Neural progenitor cell (in vitro differentiated cells): Measurements from ENCODE around the gene PCDHB13. TPM values are rescaled to one million over a fixed set of nuclear protein-coding genes. Genes with fewer than 3 reads are reported as not detected.
"Not testable (repeated sequence)": the region's sequence is repeated elsewhere in the genome, so short reads cannot be mapped to it uniquely, and the experiment has no call there.

Experiments used
- DNase-seq: peaks from one replicate; pipeline ENCODE4 v3.0.0-alpha.2; 2016; ENCODE audit warnings: low spot score
- H2AFZ ChIP-seq: fragments of 200-600 bp; sonication (generic); replicated peaks from 2 replicates; pipeline ENCODE4 v1.6.1; 2016; ENCODE audit warnings: antibody characterized with exemption
- H3F3A ChIP-seq: fragments of 200-600 bp; sonication (generic); 2 replicates; pipeline ENCODE4 v1.6.1; 2016; ENCODE audit warnings: antibody characterized with exemption, low read depth
- H3K27ac ChIP-seq: fragments of 200-600 bp; sonication (generic); 2 replicates; pipeline ENCODE4 v1.5.1; 2016; ENCODE audit warnings: mild to moderate bottlenecking
- H3K27me3 ChIP-seq: fragments of 200-600 bp; sonication (generic); 2 replicates; pipeline ENCODE4 v1.6.1; 2016; ENCODE audit warnings: mild to moderate bottlenecking, moderate library complexity
- H3K36me3 ChIP-seq: fragments of 200-600 bp; sonication (generic); 2 replicates; pipeline ENCODE4 v1.5.1; 2016
- H3K4me1 ChIP-seq: fragments of 200-600 bp; sonication (generic); 2 replicates; pipeline ENCODE4 v1.6.1; 2016; ENCODE audit warnings: mixed run types
- H3K4me2 ChIP-seq: fragments of 200-600 bp; sonication (generic); 2 replicates; pipeline ENCODE4 v1.6.1; 2016
- H3K4me3 ChIP-seq: fragments of 200-600 bp; sonication (generic); 2 replicates; pipeline ENCODE4 v1.5.1; 2016
- H3K79me2 ChIP-seq: fragments of 200-600 bp; sonication (generic); 2 replicates; pipeline ENCODE4 v1.6.1; 2016; ENCODE audit warnings: low read depth
- H3K9ac ChIP-seq: fragments of 200-600 bp; sonication (generic); 2 replicates; pipeline ENCODE4 v1.6.1; 2016
- H3K9me3 ChIP-seq: fragments of 200-600 bp; sonication (generic); 2 replicates; pipeline ENCODE4 v1.5.1; 2016; ENCODE audit warnings: low read depth
- H4K20me1 ChIP-seq: fragments of 200-600 bp; sonication (generic); 2 replicates; pipeline ENCODE4 v1.6.1; 2016; ENCODE audit warnings: low read depth
- H3K27ac Mint-ChIP-seq: 3 replicates; pipeline ENCODE4 v1.8.0; 2021; ENCODE audit warnings: mixed read lengths
- H3K27me3 Mint-ChIP-seq: 2 replicates; pipeline ENCODE4 v1.8.0; 2022; ENCODE audit warnings: low read depth, mild to moderate bottlenecking, inconsistent platforms, moderate library complexity, mixed read lengths; ENCODE audit not compliant: insufficient read depth
- H3K36me3 Mint-ChIP-seq: 3 replicates; pipeline ENCODE4 v1.8.0; 2021; ENCODE audit warnings: mixed read lengths
- H3K4me1 Mint-ChIP-seq: 3 replicates; pipeline ENCODE4 v1.8.0; 2021; ENCODE audit warnings: mixed read lengths
- H3K4me3 Mint-ChIP-seq: 3 replicates; pipeline ENCODE4 v1.8.0; 2021; ENCODE audit warnings: mild to moderate bottlenecking, moderate library complexity, mixed read lengths
- H3K9me3 Mint-ChIP-seq: 3 replicates; pipeline ENCODE4 v1.8.0; 2020; ENCODE audit warnings: mixed read lengths
- CTCF ChIP-seq: fragments of 200-600 bp; sonication (generic); IDR thresholded peaks from 2 replicates; pipeline ENCODE4 v1.5.1; 2017; ENCODE audit warnings: antibody characterized with exemption, mild to moderate bottlenecking
- EZH2 ChIP-seq: fragments of 200-600 bp; sonication (generic); IDR thresholded peaks from 2 replicates; pipeline ENCODE4 v1.6.1; 2017; ENCODE audit warnings: antibody characterized with exemption, mild to moderate bottlenecking, moderate library complexity
- EZH2phosphoT487 ChIP-seq: fragments of 200-600 bp; sonication (generic); IDR thresholded peaks from 2 replicates; pipeline ENCODE4 v1.6.1; 2017; ENCODE audit warnings: antibody characterized with exemption
- total RNA-seq: library from RNA; depleted of rRNA; stranded (reverse); fragments of >200 nt; gene quantifications from 2 replicates; pipeline ENCODE4 v1.2.3, GENCODE V29; 2015; ENCODE audit warnings: low replicate concordance

The PCDHB13 gene
- total RNA-seq, 1 donor from 2014 or later, result 2.4 TPM

DNA sequence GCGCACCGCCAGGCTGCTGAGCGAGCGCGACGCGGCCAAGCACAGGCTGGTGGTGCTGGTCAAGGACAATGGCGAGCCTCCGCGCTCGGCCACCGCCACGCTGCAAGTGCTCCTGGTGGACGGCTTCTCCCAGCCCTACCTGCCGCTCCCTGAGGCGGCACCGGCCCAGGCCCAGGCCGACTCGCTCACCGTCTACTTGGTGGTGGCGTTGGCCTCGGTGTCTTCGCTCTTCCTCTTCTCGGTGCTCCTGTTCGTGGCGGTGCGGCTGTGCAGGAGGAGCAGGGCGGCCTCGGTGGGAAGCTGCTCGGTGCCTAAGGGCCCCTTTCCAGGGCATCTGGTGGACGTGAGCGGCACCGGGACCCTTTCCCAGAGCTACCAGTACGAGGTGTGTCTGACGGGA lies 12.1 kb upstream of the PCDHB13 start:
- not testable (repeated sequence) for H3K4me1 Mint-ChIP-seq, H3K27ac ChIP-seq, H2AFZ ChIP-seq, H3K9ac ChIP-seq, H3K4me2 ChIP-seq, DNase-seq, H3K27me3 Mint-ChIP-seq, H3K79me2 ChIP-seq, H3F3A ChIP-seq, H3K36me3 ChIP-seq, H3K4me1 ChIP-seq, H3K4me3 ChIP-seq, H3K9me3 ChIP-seq, H4K20me1 ChIP-seq, H3K27ac Mint-ChIP-seq, H3K4me3 Mint-ChIP-seq
- Mint-ChIP-seq H3K9me3 (peaks cover 50% of the 10 kb centered on the region), H3K36me3 (peaks cover 12% of the 10 kb centered on the region)
- peaks cover 30% of the 10 kb centered on the region for H3K27me3 ChIP-seq

DNA sequence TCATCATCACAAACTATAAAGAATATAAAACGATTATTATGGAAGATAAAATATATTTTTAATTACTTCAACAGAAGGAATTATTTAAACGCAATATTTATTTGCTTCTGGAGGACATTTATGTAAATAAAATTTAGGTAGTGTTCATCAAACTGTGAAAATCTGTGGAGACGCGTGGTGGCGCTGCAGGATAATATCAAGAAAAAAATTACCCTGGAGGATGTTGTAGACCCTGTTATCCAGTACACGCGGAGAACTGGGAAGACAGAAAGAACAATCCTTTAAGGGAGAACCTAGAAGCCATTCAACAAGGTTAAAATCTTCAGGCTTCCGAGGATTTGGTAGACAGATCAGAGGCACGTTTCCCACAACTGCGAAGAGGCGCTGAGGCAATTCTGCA lies 5.2 kb upstream of the PCDHB13 start, which contains the start of gene PCDHB12:
PCDHB12 (plus strand) TSS at position 242 of the 400 bp plus-strand sequence. CDS start 189 bp downstream, outside the sequence.
- H3K9ac ChIP-seq, result no peak within 1 kb of the TSS
- H4K20me1 ChIP-seq, result no peaks in the 10 kb centered on the region
- H3K4me1 ChIP-seq, result no peaks in the 10 kb centered on the region
- H3K27me3 ChIP-seq, result no peaks in the 10 kb centered on the region
- H3K27ac Mint-ChIP-seq, result no peak within 1 kb of the TSS
- no peak within 1 kb of the TSS for H3K4me2 ChIP-seq
- H2AFZ ChIP-seq, result no peak within 1 kb of the TSS
- no peaks in the 10 kb centered on the region for H3F3A ChIP-seq
- peaks cover 8% of the 10 kb centered on the region for H3K36me3 Mint-ChIP-seq
- H3K9me3 ChIP-seq, result no peaks in the 10 kb centered on the region
- no peak within 1 kb of the TSS for H3K27ac ChIP-seq
- H3K79me2 ChIP-seq, result no peaks in the 10 kb centered on the region
- H3K4me3 Mint-ChIP-seq, result no peak within 1 kb of the TSS
- H3K27me3 Mint-ChIP-seq, result no peaks in the 10 kb centered on the region
- H3K36me3 ChIP-seq, result no peaks in the 10 kb centered on the region
- peaks cover 46% of the 10 kb centered on the region for H3K9me3 Mint-ChIP-seq
- no peak for TF ChIP-seq EZH2phosphoT487
- TF ChIP-seq EZH2, result no peak
- peak; percentile 47 for TF ChIP-seq CTCF
- H3K4me1 Mint-ChIP-seq, result no peaks in the 10 kb centered on the region
- no peak within 1 kb of the TSS for H3K4me3 ChIP-seq
- DNase-seq, result peak; percentile 22

DNA sequence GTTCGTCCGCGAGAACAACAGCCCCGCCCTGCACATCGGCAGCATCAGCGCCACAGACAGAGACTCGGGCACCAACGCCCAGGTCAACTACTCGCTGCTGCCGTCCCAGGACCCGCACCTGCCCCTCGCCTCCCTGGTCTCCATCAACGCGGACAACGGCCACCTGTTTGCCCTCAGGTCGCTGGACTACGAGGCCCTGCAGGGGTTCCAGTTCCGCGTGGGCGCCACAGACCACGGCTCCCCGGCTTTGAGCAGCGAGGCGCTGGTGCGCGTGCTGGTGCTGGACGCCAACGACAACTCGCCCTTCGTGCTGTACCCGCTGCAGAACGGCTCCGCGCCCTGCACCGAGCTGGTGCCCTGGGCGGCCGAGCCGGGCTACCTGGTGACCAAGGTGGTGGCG lies 3.4 kb upstream of the PCDHB13 start:
- not testable (repeated sequence) for H3K36me3 ChIP-seq, H3K4me2 ChIP-seq, H3K9me3 ChIP-seq, H2AFZ ChIP-seq, H3K79me2 ChIP-seq, H3K27me3 Mint-ChIP-seq, DNase-seq, H3F3A ChIP-seq, H3K4me3 Mint-ChIP-seq, H3K27ac Mint-ChIP-seq, H3K4me3 ChIP-seq, H3K9ac ChIP-seq, H3K27me3 ChIP-seq, H3K27ac ChIP-seq, H3K4me1 ChIP-seq, H4K20me1 ChIP-seq, H3K4me1 Mint-ChIP-seq
- peaks cover 53% of the 10 kb centered on the region for H3K9me3 Mint-ChIP-seq
- H3K36me3 Mint-ChIP-seq, result peaks cover 14% of the 10 kb centered on the region

GRCh38 chr5:141210849-141211248 lies 2.9 kb upstream of the PCDHB13 start:
- H3F3A ChIP-seq, H3K4me1 ChIP-seq, H3K4me1 Mint-ChIP-seq, H2AFZ ChIP-seq, H3K36me3 ChIP-seq, H3K27me3 Mint-ChIP-seq, H3K27ac ChIP-seq, H3K79me2 ChIP-seq, DNase-seq, H3K4me3 Mint-ChIP-seq, H4K20me1 ChIP-seq, H3K27ac Mint-ChIP-seq, H3K27me3 ChIP-seq, H3K4me3 ChIP-seq, H3K9ac ChIP-seq, H3K4me2 ChIP-seq, H3K9me3 ChIP-seq: not testable (repeated sequence)
- Mint-ChIP-seq H3K36me3 (peaks cover 13% of the 10 kb centered on the region), H3K9me3 (peaks cover 51% of the 10 kb centered on the region)

DNA sequence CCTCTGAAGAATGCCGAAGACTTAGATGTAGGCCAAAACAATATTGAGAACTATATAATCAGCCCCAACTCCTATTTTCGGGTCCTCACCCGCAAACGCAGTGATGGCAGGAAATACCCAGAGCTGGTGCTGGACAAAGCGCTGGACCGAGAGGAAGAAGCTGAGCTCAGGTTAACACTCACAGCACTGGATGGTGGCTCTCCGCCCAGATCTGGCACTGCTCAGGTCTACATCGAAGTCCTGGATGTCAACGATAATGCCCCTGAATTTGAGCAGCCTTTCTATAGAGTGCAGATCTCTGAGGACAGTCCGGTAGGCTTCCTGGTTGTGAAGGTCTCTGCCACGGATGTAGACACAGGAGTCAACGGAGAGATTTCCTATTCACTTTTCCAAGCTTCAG lies 864 bp downstream of the PCDHB13 start:
- Mint-ChIP-seq H3K36me3 (peaks cover 14% of the 10 kb centered on the region), H3K9me3 (peaks cover 48% of the 10 kb centered on the region)
- H2AFZ ChIP-seq, H3K4me3 ChIP-seq, H3K4me1 ChIP-seq, H4K20me1 ChIP-seq, DNase-seq, H3K4me1 Mint-ChIP-seq, H3K27me3 ChIP-seq, H3K36me3 ChIP-seq, H3K27ac ChIP-seq, H3K9me3 ChIP-seq, H3K4me2 ChIP-seq, H3K79me2 ChIP-seq, H3K9ac ChIP-seq, H3K27ac Mint-ChIP-seq, H3K27me3 Mint-ChIP-seq, H3F3A ChIP-seq, H3K4me3 Mint-ChIP-seq: not testable (repeated sequence)

DNA sequence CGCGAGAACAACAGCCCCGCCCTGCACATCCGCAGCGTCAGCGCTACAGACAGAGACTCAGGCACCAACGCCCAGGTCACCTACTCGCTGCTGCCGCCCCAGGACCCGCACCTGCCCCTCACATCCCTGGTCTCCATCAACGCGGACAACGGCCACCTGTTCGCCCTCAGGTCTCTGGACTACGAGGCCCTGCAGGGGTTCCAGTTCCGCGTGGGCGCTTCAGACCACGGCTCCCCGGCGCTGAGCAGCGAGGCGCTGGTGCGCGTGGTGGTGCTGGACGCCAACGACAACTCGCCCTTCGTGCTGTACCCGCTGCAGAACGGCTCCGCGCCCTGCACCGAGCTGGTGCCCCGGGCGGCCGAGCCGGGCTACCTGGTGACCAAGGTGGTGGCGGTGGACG lies 1.8 kb downstream of the PCDHB13 start:
- H3K27me3 Mint-ChIP-seq, H3K9me3 ChIP-seq, H3K9ac ChIP-seq, H3K27ac Mint-ChIP-seq, H3K4me1 ChIP-seq, H3K4me2 ChIP-seq, H2AFZ ChIP-seq, H3F3A ChIP-seq, H3K4me1 Mint-ChIP-seq, H4K20me1 ChIP-seq, DNase-seq, H3K27ac ChIP-seq, H3K4me3 Mint-ChIP-seq, H3K27me3 ChIP-seq, H3K79me2 ChIP-seq, H3K4me3 ChIP-seq, H3K36me3 ChIP-seq: not testable (repeated sequence)
- Mint-ChIP-seq H3K9me3 (peaks cover 41% of the 10 kb centered on the region), H3K36me3 (peaks cover 10% of the 10 kb centered on the region)

- not testable (repeated sequence) for H3K4me1 Mint-ChIP-seq, H4K20me1 ChIP-seq, H3K79me2 ChIP-seq, H3K27me3 Mint-ChIP-seq, DNase-seq, H2AFZ ChIP-seq, H3K9ac ChIP-seq, H3K27ac Mint-ChIP-seq, H3K36me3 ChIP-seq, H3K27me3 ChIP-seq, H3K4me3 ChIP-seq, H3F3A ChIP-seq, H3K9me3 ChIP-seq, H3K4me3 Mint-ChIP-seq, H3K36me3 Mint-ChIP-seq, H3K27ac ChIP-seq, H3K4me2 ChIP-seq, H3K4me1 ChIP-seq
- H3K9me3 Mint-ChIP-seq, result peaks cover 39% of the 10 kb centered on the region
These were observed 2.3 kb downstream of the PCDHB13 start for GRCh38 chr5:141216035-141216434.
